GM10248 (cell line): ENCODE results near the gene GARIN5A.

Experiments
- CTCF ChIA-PET: fragments of 300-600 bp; sonication (Branson Sonifier 250); formaldehyde crosslinking; extraction: SDS; loops from one replicate; lab custom pipeline; 2021; ENCODE audit warnings: antibody characterized with exemption; lab: Yijun Ruan, JAX
- POLR2A ChIA-PET: fragments of 350-650 bp; sonication (Branson Sonifier 250); formaldehyde crosslinking; extraction: SDS; loops from one replicate; lab custom pipeline; 2020; ENCODE audit warnings: antibody characterized with exemption; lab: Yijun Ruan, JAX
- DNase-seq: peaks from one replicate; pipeline ENCODE4 v3.0.0; 2012; ENCODE audit errors: extremely low spot score
- CTCF ChIP-seq: IDR thresholded peaks from 2 replicates; pipeline ENCODE4 v1.5.1; 2012; ENCODE audit warnings: mild to moderate bottlenecking, low read depth; ENCODE audit errors: extremely low read depth, missing control alignments, control extremely low read depth

The GARIN5A gene

GRCh38 chr19:50512999-50513745 is 36.5 kb upstream of the GARIN5A start:
- no peak for DNase-seq
- ChIA-PET POLR2A (no interaction called here), CTCF (no interaction called here)
- no peak for TF ChIP-seq CTCF

- no peak for DNase-seq
- POLR2A ChIA-PET = no interaction called here
- CTCF ChIA-PET = interaction anchor here (1.1 to 1.7 kb wide), 4 partner anchors 24 to 155 kb away, joined by 3 to 4 read pairs (median 3); no protein-coding TSS in a partner anchor
- no peak for TF ChIP-seq CTCF
Measured at GRCh38 chr19:50512112-50512998, 35.7 kb upstream of the GARIN5A start.

GRCh38 chr19:50511069-50511822 is 34.6 kb upstream of the GARIN5A start, which contains the start of gene JOSD2:
Gene JOSD2, minus strand, starts transcription at chr19:50511191. Its CDS starts 760 bp downstream, at chr19:50510431.
- CTCF ChIA-PET = interaction anchor here (0.6 to 1.7 kb wide), 7 partner anchors 26 to 411 kb away, joined by 3 to 4 read pairs (median 3); no protein-coding TSS in a partner anchor
- POLR2A ChIA-PET = interaction anchor here (0.6 to 0.7 kb wide), 2 partner anchors 10 to 48 kb away, joined by 3 to 8 read pairs; no protein-coding TSS in a partner anchor
- peak; percentile 99 for DNase-seq
- no peak for TF ChIP-seq CTCF

GRCh38 chr19:50510700-50511068 is 34.0 kb upstream of the GARIN5A start:
- TF ChIP-seq CTCF = no peak
- POLR2A ChIA-PET = interaction anchor here (0.6 kb wide), 1 partner anchor 10 kb away, joined by 3 read pairs; no protein-coding TSS in a partner anchor
- CTCF ChIA-PET = interaction anchor here (0.6 to 1.7 kb wide), 6 partner anchors 45 to 411 kb away, joined by 3 to 5 read pairs (median 4); no protein-coding TSS in a partner anchor
- DNase-seq = no peak

GRCh38 chr19:50510121-50510670 is 33.5 kb upstream of the GARIN5A start:
- POLR2A ChIA-PET = no interaction called here
- CTCF ChIA-PET = interaction anchor here (1.2 kb wide), 2 partner anchors 47 to 153 kb away, joined by 4 to 5 read pairs; no protein-coding TSS in a partner anchor
- no peak for TF ChIP-seq CTCF
- no peak for DNase-seq
